Gastrocnemius medialis (tissue), 4 donors: Measurements from ENCODE around the gene PAPSS1.

Source experiments
- POLR2A ChIP-seq, 2 donors: fragments of 450-650 bp; IDR thresholded peaks; one replicate each; pipeline ENCODE4 v1.6.1; 2017; ENCODE audit warnings: antibody characterized with exemption in 2 of 2, mild to moderate bottlenecking in 2 of 2, moderate library complexity in 2 of 2
- TF ChIP-seq, protein P1 (sequence below), 5 experiments: fragments of 450-650 bp in 3 of 5; fragments of 200-600 bp in 2 of 5; sonication (generic) in 2 of 5; IDR thresholded peaks in 4 of 5; conservative IDR thresholded peaks in 1 of 5; 1 replicate in 4 of 5; 2 replicates in 1 of 5; pipeline ENCODE4 v1.5.1; 2016 to 2019; ENCODE audit warnings: antibody characterized with exemption in 5 of 5, mild to moderate bottlenecking in 3 of 5, moderate library complexity in 3 of 5

- TF ChIP-seq, protein P1, sequence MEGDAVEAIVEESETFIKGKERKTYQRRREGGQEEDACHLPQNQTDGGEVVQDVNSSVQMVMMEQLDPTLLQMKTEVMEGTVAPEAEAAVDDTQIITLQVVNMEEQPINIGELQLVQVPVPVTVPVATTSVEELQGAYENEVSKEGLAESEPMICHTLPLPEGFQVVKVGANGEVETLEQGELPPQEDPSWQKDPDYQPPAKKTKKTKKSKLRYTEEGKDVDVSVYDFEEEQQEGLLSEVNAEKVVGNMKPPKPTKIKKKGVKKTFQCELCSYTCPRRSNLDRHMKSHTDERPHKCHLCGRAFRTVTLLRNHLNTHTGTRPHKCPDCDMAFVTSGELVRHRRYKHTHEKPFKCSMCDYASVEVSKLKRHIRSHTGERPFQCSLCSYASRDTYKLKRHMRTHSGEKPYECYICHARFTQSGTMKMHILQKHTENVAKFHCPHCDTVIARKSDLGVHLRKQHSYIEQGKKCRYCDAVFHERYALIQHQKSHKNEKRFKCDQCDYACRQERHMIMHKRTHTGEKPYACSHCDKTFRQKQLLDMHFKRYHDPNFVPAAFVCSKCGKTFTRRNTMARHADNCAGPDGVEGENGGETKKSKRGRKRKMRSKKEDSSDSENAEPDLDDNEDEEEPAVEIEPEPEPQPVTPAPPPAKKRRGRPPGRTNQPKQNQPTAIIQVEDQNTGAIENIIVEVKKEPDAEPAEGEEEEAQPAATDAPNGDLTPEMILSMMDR (IDR thresholded peaks at IDR 0.05 in 4 of 5, conservative IDR thresholded peaks at IDR 0.05 in 1 of 5): peak in 1 of 5 experiments; percentile 20
- TF ChIP-seq POLR2A (IDR thresholded peaks at IDR 0.05): no peak
These were observed 53.9 kb downstream of the PAPSS1 start for GRCh38 chr4:107666134-107666533.
